HepG2 (cell line): ENCODE results near the gene TOR4A. TPM values are rescaled to one million over a fixed set of nuclear protein-coding genes. Genes with fewer than 3 reads are reported as not detected.

ENCODE experiments used
- ATRX ChIP-seq: sonication (generic); formaldehyde crosslinking; IDR thresholded peaks from 2 replicates; pipeline ENCODE4 v1.4.0; 2020; ENCODE audit warnings: missing genetic modification reagents, borderline replicate concordance
- GABPA ChIP-seq, 2 experiments: IDR thresholded peaks; 2 replicates each; pipeline ENCODE4 v1.6.1; 2011 to 2016; ENCODE audit warnings: low read depth in 2 of 2, low read length in 1 of 2, missing biosample characterization in 1 of 2, missing genetic modification characterization in 1 of 2
- GLMP ChIP-seq: sonication (generic); formaldehyde crosslinking; IDR thresholded peaks from 2 replicates; pipeline ENCODE4 v1.9.0; 2021; ENCODE audit warnings: missing genetic modification reagents, mild to moderate bottlenecking, borderline replicate concordance
- GRHL1 ChIP-seq: sonication (generic); formaldehyde crosslinking; conservative IDR thresholded peaks from 2 replicates; pipeline ENCODE4 v1.8.0; 2022; ENCODE audit warnings: missing genetic modification reagents
- JUND ChIP-seq: sonication (generic); formaldehyde crosslinking; IDR thresholded peaks from 2 replicates; pipeline ENCODE4 v1.8.0; 2022; ENCODE audit warnings: mild to moderate bottlenecking, missing genetic modification reagents
- PCBP1 ChIP-seq: fragments of 200-400 bp; formaldehyde crosslinking; IDR thresholded peaks from 2 replicates; pipeline ENCODE4 v1.6.1; 2017; ENCODE audit warnings: mild to moderate bottlenecking, low read depth, low read length, borderline replicate concordance
- POLR2AphosphoS5 ChIP-seq: IDR thresholded peaks from 2 replicates; pipeline ENCODE4 v1.6.1; 2012; ENCODE audit warnings: low read depth, low read length
- SCMH1 ChIP-seq: sonication (generic); formaldehyde crosslinking; IDR thresholded peaks from 2 replicates; pipeline ENCODE4 v1.9.0; 2021; ENCODE audit warnings: missing genetic modification reagents, mild to moderate bottlenecking, borderline replicate concordance
- SIN3B ChIP-seq: fragments of 150-350 bp; IDR thresholded peaks from 2 replicates; pipeline ENCODE4 v1.6.1; 2014; ENCODE audit warnings: low read length
- TBL1XR1 ChIP-seq: fragments of 150-350 bp; IDR thresholded peaks from 2 replicates; pipeline ENCODE4 v1.6.1; 2014; ENCODE audit warnings: borderline replicate concordance, low read length; ENCODE audit not compliant: partially characterized antibody
- ZNF205 ChIP-seq: IDR thresholded peaks from 2 replicates; pipeline ENCODE4 v1.6.1; 2018; ENCODE audit warnings: missing biosample characterization, missing genetic modification reagents
- ZNF251 ChIP-seq: sonication (generic); formaldehyde crosslinking; IDR thresholded peaks from 2 replicates; pipeline ENCODE4 v1.9.0; 2021; ENCODE audit warnings: mild to moderate bottlenecking, missing genetic modification reagents
- ZNF350 ChIP-seq: sonication (generic); formaldehyde crosslinking; IDR thresholded peaks from 2 replicates; pipeline ENCODE4 v1.4.0; 2020; ENCODE audit warnings: mild to moderate bottlenecking, low read depth, missing genetic modification reagents, borderline replicate concordance
- ZNF367 ChIP-seq: sonication (generic); formaldehyde crosslinking; IDR thresholded peaks from 2 replicates; pipeline ENCODE4 v1.4.0; 2020; ENCODE audit warnings: missing genetic modification reagents, borderline replicate concordance
- ZNF552 ChIP-seq: sonication (generic); formaldehyde crosslinking; IDR thresholded peaks from 2 replicates; pipeline ENCODE4 v1.9.0; 2022; ENCODE audit warnings: missing genetic modification reagents, mild to moderate bottlenecking, borderline replicate concordance
- ZNF768 ChIP-seq: sonication (generic); formaldehyde crosslinking; IDR thresholded peaks from 2 replicates; pipeline ENCODE4 v1.4.0; 2020; ENCODE audit warnings: missing genetic modification reagents
- ZNF773 ChIP-seq: sonication (generic); formaldehyde crosslinking; IDR thresholded peaks from 2 replicates; pipeline ENCODE4 v1.4.0; 2020; ENCODE audit warnings: missing genetic modification reagents, borderline replicate concordance
- polyA plus RNA-seq, 8 experiments: library from polyadenylated mRNA; depleted of rRNA in 3 of 8; stranded (reverse) in 7 of 8; unstranded in 1 of 8; fragments of >200 nt; fragmentation: Illumina TruSeq in 4 of 8; extraction: Trizol in 4 of 8; gene quantifications; 2 replicates each; pipeline versions ENCODE4 v1.2.1 to v1.2.3, GENCODE V29; 2011 to 2016; ENCODE audit warnings: low read depth in 4 of 8, missing spikeins in 1 of 8, mixed read lengths in 1 of 8; ENCODE audit not compliant: insufficient read depth in 1 of 8
- total RNA-seq, 5 experiments: library from RNA; depleted of rRNA; stranded (reverse); fragments of >200 nt; fragmentation: Illumina TruSeq; extraction: Trizol; gene quantifications; 2 replicates each; pipeline ENCODE4 v1.2.3, GENCODE V29; 2016; ENCODE audit warnings: low read depth in 1 of 5
- TF ChIP-seq, protein P1 (sequence below): sonication (generic); formaldehyde crosslinking; IDR thresholded peaks from 2 replicates; pipeline ENCODE4 v1.4.0; 2020; ENCODE audit warnings: missing genetic modification reagents, mild to moderate bottlenecking, borderline replicate concordance
- TF ChIP-seq, protein P2 (sequence below): sonication (generic); formaldehyde crosslinking; IDR thresholded peaks from 2 replicates; pipeline ENCODE4 v1.4.0; 2020; ENCODE audit warnings: mild to moderate bottlenecking, missing genetic modification reagents

The TOR4A gene
- total and polyA plus RNA-seq, 2 of the 13 experiments (the other 11 are each of a cell fraction or from before 2014, with no cell fraction given) = 11.1 to 14.2 TPM

DNA sequence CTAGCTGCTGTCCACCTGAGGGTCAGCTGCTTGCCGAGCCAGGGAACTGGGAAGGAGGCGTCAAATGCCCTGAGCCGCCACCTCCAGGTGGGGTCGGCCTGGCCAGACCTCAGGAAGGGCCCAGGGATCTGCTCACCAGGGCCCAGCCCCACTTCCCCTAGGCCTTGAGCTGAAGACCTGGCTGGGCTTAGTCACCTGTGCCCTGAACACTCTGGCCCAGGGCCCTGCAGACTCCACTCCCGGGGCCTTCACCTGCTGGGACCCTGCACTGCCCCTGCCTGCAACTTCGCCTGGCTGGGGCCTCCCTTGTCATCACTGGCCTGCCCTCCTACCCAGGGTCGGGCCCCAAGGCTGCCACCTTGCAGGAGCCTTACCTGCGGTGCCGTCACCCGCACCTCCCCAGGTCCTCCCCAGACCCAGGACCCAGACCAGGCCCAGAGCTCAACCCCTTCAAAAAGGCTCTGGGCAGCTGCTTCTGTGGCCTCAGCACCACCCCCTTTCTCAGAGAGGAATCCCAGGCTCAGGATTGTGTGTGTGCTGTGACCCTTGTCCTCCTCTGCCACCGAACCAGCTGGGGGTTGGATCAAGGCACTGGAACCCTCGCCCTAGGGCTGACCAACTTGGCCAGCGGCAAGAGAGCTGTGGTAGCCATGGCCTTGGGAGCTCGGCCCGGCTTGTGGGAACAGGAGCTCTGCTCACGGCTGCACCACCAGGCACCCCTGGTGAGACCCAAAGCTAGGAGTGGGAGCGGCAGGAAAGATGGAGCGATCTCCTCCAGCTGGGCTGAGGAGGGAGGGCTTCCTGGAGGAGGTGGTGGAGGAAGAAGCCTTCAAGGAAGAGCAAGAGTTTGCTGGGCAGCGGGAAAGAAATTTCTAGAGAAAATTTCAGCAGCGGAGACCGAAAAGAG, 23.6 kb upstream of the TOR4A start (continued):
- TF ChIP-seq ZNF773 (CRISPR knock-in tag) = no peak
- no peak for TF ChIP-seq SCMH1 (CRISPR knock-in tag)
- TF ChIP-seq ZNF350 (CRISPR knock-in tag) = peak; percentile 47; the same call in 1 of the 2 replicates
- no peak for TF ChIP-seq JUND
- TF ChIP-seq, protein P1, sequence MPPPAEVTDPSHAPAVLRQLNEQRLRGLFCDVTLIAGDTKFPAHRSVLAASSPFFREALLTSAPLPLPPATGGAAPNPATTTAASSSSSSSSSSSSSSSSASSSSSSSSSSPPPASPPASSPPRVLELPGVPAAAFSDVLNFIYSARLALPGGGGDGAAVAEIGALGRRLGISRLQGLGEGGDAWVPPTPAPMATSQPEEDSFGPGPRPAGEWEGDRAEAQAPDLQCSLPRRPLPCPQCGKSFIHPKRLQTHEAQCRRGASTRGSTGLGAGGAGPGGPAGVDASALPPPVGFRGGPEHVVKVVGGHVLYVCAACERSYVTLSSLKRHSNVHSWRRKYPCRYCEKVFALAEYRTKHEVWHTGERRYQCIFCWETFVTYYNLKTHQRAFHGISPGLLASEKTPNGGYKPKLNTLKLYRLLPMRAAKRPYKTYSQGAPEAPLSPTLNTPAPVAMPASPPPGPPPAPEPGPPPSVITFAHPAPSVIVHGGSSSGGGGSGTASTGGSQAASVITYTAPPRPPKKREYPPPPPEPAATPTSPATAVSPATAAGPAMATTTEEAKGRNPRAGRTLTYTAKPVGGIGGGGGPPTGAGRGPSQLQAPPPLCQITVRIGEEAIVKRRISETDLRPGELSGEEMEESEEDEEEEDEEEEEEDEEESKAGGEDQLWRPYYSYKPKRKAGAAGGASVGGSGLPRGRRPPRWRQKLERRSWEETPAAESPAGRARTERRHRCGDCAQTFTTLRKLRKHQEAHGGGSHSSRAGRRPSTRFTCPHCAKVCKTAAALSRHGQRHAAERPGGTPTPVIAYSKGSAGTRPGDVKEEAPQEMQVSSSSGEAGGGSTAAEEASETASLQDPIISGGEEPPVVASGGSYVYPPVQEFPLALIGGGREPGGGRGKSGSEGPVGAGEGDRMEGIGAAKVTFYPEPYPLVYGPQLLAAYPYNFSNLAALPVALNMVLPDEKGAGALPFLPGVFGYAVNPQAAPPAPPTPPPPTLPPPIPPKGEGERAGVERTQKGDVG = no peak; the same call in 1 of the 2 replicates
- no peak for TF ChIP-seq ATRX (CRISPR knock-in tag)
- no peak for TF ChIP-seq ZNF552 (CRISPR knock-in tag)
- TF ChIP-seq GLMP = no peak
- TF ChIP-seq PCBP1 = no peak
- no peak for TF ChIP-seq POLR2AphosphoS5
- TF ChIP-seq TBL1XR1 = no peak
- TF ChIP-seq ZNF768 (CRISPR knock-in tag) = peak; percentile 29; the same call in 1 of the 2 replicates
- no peak for TF ChIP-seq ZNF367 (CRISPR knock-in tag)
- TF ChIP-seq, protein P2, sequence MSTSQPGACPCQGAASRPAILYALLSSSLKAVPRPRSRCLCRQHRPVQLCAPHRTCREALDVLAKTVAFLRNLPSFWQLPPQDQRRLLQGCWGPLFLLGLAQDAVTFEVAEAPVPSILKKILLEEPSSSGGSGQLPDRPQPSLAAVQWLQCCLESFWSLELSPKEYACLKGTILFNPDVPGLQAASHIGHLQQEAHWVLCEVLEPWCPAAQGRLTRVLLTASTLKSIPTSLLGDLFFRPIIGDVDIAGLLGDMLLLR (CRISPR knock-in tag) = 0 out of 2 replicates have a peak, but pooled peaks have one; percentile 32
- no peak for TF ChIP-seq ZNF205 (CRISPR knock-in tag)
- no peak for TF ChIP-seq GABPA (IDR thresholded peaks at IDR 0.05; ENCODE audit: low read depth, low read length)
- TF ChIP-seq GABPA (CRISPR knock-in tag; IDR thresholded peaks at IDR 0.05; ENCODE audit: low read depth) = no peak
- TF ChIP-seq GRHL1 (CRISPR knock-in tag) = no peak
- TF ChIP-seq ZNF251 (CRISPR knock-in tag) = no peak
- TF ChIP-seq SIN3B = no peak
